HG03442 (cell line): ENCODE data around the gene PNRC1.
"Not testable (repeated sequence)": the region's sequence is repeated elsewhere in the genome, so short reads cannot be mapped to it uniquely, and the experiment has no call there.

ENCODE experiments used
- ATAC-seq: cut with Tn5 transposase; IDR thresholded peaks from one replicate; pipeline ENCODE4 v1.9.1; 2021; ENCODE audit warnings: mild to moderate bottlenecking, moderate library complexity; ENCODE audit not compliant: unreplicated experiment

Gene PNRC1

GRCh38 chr6:89098461-89098860 is 17.9 kb downstream of the PNRC1 start:
- ATAC-seq = peak; percentile 67

DNA sequence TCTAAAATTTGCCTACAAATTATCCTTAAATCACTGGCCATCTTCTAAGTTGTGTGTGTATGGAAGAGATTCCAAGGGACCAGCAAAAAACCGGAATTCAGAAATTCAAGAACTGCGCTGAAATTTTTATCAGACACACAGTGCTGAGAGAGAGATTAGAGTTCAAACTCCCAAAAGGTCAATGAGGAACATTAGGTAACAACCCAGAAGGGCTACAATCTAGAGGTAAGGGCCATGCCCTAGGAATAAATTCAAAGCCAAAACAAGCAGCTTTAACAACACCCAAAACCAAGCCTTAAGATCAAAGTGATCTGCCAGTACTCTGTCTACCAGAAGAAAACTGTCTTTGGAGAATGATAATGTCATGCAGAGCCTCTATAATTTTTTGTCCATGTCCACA is 19.6 kb downstream of the PNRC1 start:
- no peak for ATAC-seq

GRCh38 chr6:89110284-89110683 is 29.7 kb downstream of the PNRC1 start:
- no peak for ATAC-seq

DNA sequence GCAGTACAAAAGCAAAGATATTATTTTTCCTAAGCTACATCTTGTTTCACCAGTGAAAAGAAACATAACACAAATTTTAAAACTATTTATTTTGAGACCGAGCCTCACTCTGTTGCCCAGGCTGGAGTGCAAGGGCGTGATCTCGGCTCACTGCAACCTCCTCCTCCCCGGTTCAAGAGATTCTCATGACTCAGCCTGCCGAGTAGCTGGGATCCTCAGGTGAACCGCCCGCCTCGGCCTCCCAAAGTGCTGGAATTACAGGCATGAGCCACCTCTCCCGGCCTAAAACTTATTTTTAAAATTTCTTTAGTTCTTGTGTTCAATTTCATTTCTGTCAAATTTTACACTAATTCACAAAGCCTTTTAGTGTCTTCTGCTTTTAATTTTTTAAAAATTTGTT is 31.4 kb downstream of the PNRC1 start:
- no peak for ATAC-seq

- no peak for ATAC-seq
Measured at GRCh38 chr6:89116702-89117101, 36.2 kb downstream of the PNRC1 start.

DNA sequence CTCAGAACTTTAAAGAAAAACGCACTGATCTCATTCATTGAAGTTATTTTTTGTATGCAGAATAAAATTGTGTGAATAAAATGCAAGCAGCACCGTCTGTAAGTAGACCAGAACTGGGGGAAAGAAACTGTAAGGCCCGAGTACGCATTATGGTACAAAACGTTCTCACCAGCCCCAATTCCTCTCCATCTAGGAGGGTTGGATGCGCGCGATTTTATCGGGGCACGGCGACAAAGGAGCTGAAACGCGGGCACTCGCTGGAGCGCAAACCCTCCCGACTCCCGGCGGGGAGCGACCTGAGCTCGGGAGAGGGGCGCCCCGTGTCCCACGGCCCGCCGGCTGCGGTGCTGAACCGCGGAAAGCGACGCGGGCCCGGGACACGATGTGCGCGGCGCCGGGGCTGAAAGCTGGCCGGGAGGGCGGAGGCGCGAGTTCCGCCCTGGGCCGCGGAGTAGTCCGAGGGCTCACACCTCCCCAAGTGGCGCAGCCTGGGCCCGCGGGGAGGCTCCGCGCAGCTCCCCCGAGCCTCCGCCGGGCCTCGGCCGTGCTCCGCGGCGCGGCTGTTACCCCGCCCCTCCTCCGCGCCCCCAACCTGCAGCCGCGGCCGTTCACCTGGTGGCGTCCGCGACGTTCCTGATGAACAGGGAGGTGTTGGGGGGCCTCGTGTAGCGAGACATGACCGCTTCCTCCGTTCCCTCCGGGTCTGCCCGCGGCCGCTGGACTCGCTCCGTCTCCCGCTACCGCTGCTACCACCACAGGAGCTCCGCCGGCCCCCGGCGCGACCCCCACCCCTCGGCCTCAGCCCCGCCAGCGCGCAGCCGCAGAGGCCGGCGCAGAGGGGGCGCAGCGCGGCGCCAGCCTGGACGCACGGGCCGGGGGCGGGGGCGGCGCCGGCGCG is 36.9 kb downstream of the PNRC1 start, which contains the start of gene SRSF12:
Gene SRSF12, minus strand, starts transcription at position 861 of the 898 bp plus-strand sequence. Its CDS starts 184 bp downstream, at position 677.
- peak; percentile 76 for ATAC-seq

- no peak for ATAC-seq
Measured at GRCh38 chr6:89118931-89119330, 38.4 kb downstream of the PNRC1 start.

DNA sequence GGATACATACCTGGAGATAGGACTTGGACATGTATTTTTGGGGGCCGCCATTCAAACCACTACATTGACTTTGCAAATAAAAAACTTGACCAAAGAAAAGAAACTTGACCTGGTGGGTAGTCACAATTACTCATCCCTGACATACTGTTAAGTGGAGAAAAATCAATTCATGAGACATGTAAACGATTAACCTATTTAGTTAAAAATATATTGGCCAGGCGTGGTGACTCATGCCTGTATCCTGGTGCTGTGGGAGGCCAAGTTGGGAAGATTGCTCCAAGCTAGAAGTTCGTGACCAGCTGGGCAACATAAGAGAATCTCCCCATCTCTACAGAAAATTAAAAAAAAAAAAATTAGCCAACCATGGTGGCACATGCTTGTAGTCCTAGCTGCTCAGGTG is 39.8 kb downstream of the PNRC1 start:
- no peak for ATAC-seq

DNA sequence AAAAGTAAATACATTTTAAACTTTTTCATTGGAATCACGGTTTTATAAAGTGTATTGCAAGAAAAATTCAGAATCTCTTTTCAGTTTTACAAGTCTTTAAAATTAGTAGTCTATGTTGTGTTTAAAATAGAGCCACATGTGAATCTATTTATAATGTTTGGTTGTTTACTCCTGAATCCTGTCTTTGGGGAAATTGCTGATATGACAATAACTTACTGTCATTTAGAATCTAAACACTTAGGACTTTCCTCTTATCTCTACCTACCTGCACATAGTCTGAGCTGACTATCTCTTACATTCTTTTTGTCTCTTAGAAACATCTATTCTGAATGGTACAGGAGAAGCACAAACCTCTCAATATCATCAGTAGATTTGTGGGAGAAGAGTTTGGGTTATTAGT is 41.4 kb downstream of the PNRC1 start:
- ATAC-seq = no peak

DNA sequence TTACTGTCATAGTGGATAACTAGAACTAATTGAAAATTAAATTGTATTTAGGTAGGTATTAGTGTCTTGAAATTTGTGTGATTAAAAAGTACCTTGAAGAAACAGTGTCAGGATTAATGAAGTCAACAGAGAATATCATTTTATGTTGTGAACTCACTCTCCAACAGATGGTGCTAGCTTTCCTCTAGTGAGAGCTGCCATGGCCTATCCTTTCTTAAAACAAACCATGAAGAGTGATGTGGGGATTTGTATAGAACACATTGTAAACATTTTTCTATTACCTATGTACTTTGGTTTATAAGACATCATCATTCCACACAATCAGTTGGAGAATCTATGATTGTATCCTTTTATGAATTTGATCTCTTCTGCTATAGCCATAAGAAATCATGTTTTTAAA is 42.1 kb downstream of the PNRC1 start:
- no peak for ATAC-seq

GRCh38 chr6:89128256-89128671 is 47.7 kb downstream of the PNRC1 start:
- ATAC-seq = not testable (repeated sequence)

DNA sequence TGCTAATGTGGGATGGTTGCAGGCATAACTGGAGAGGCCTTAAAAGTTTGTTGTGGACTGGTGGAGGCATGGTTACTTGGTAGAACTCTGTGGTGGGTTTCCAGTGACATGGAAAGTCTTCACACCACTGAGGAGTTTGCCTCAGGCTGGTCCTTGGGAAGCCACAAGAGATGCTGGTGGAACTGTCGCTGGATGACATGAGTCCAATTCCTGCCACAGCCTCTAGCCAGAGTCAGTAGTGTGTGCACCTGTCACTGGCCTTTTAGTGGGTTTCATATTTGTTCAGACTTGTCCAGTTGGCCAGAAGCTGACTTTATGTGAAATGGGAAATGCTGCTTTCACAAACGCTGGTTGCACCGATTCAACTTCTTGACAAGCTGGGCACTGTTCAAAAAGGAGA is 51.0 kb downstream of the PNRC1 start:
- no peak for ATAC-seq

DNA sequence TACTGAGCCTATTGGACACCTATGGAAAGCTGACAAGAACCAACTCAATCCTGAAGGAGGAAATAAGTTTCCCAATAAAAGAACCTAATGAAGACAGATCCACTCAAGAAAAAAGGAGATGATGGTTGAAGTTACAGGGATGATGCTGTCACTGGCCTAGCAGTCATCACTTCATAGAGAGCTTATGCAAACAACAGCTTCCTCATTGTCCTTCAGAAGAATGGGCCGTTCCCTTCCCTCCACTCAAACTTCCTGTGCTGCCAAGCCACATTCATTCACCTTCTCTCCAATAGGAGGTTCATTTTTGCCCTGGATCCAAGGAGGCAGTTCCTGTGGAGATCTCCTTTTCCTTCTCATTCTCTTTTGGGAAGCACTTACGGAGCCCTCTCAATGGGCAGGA is 51.5 kb downstream of the PNRC1 start:
- no peak for ATAC-seq

- no peak for ATAC-seq
Measured at GRCh38 chr6:89133981-89134380, 53.4 kb downstream of the PNRC1 start.

- no peak for ATAC-seq
Measured at GRCh38 chr6:89134723-89135122, 54.2 kb downstream of the PNRC1 start.
